ENCODE measurements around the gene FAM89B. TPM values are rescaled to one million over a fixed set of nuclear protein-coding genes. Genes with fewer than 3 reads are reported as not detected.
A peak's percentile ranks its signal among the peaks of the same experiment; 100 is the strongest.

Gene FAM89B
- total and polyA plus RNA-seq, 2 donors (not counting 1 experiment from before 2014, with no cell fraction given) = 17.5 to 18.2 TPM

DNA sequence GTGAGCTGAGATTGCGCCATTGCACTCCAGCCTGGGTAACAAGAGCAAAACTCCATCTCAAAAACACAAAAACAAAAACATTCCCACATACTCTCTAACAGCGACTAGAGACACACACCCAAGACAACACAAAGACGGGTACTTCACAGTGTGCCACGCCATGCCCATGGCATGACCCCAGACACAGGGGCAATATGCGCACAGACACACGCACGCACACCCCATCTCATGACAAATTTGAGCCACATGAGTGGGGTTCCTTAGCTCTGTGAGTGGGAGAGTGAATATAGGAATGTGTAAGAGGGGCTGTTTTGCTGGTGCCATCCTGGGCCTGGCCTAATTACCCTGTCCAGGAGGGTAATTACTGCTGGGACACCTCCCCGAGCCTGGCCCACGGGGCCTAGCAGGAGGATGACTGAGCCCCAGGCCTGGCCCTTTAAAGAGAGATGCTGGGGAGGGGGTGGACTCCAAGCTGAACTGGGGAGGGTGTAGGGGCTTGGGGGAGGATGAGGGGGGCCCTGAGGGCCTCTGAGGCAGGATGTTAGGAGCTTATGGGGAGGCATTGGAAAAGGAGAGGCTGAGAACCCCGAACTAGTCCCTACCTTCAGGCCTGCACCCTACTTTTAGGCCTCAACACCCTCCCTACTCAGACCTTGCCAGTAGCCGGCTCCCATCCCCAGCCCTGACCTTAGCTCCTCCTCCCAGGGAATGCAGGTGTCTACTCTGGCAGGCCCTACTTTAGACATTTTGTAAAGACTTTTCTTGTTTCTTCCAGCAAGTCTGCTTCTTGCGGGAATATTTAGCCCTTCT is 15.7 kb upstream of the FAM89B start:
- H3K36me3 ChIP-seq (ENCODE audit: control insufficient read depth, insufficient read depth, low read length) = peaks cover 6% of the 10 kb centered on the region
- H4K20me1 ChIP-seq (ENCODE audit: control insufficient read depth, extremely low read depth, insufficient read depth, low read length) = no peaks in the 10 kb centered on the region
- H3K4me2 ChIP-seq (ENCODE audit: extremely low read depth, insufficient read depth, low read length) = peak overlapping the region; percentile 89
- H3K4me3 ChIP-seq (replicated peaks in 1 of 4; ENCODE audit: control extremely low read depth in 1 of 4, insufficient read depth in 1 of 4, low read depth in 3 of 4, low read length in 4 of 4) = peak overlapping the region; percentile 67 to 80 (median 73)
- H3K27me3 ChIP-seq (ENCODE audit: control insufficient read depth, insufficient read depth, low read length) = no peaks in the 10 kb centered on the region
- H2AFZ ChIP-seq (ENCODE audit: low read length) = no peak overlapping the region
- peaks cover 45% of the 10 kb centered on the region for H3K4me1 ChIP-seq (ENCODE audit: control insufficient read depth, extremely low read depth, insufficient read depth, low read length)
- H3K79me2 ChIP-seq (ENCODE audit: control insufficient read depth, insufficient read depth, low read length) = peaks cover 15% of the 10 kb centered on the region
- H3K9me3 ChIP-seq (ENCODE audit: control insufficient read depth, insufficient read depth, low read depth, low read length) = no peaks in the 10 kb centered on the region
- peak overlapping the region; percentile 74 for H3K9ac ChIP-seq (ENCODE audit: insufficient read depth, low read length)
- DNase-seq (ENCODE audit: low read depth in 2 of 2) = no peak
- H3K27ac ChIP-seq (ENCODE audit: insufficient read depth, low read length) = peak overlapping the region; percentile 68
- TF ChIP-seq, protein P1, sequence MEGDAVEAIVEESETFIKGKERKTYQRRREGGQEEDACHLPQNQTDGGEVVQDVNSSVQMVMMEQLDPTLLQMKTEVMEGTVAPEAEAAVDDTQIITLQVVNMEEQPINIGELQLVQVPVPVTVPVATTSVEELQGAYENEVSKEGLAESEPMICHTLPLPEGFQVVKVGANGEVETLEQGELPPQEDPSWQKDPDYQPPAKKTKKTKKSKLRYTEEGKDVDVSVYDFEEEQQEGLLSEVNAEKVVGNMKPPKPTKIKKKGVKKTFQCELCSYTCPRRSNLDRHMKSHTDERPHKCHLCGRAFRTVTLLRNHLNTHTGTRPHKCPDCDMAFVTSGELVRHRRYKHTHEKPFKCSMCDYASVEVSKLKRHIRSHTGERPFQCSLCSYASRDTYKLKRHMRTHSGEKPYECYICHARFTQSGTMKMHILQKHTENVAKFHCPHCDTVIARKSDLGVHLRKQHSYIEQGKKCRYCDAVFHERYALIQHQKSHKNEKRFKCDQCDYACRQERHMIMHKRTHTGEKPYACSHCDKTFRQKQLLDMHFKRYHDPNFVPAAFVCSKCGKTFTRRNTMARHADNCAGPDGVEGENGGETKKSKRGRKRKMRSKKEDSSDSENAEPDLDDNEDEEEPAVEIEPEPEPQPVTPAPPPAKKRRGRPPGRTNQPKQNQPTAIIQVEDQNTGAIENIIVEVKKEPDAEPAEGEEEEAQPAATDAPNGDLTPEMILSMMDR (conservative IDR thresholded peaks at IDR 0.05 in 1 of 2, IDR thresholded peaks at IDR 0.05 in 1 of 2; ENCODE audit: low read depth in 1 of 2, low read length in 2 of 2) = no peak
- TF ChIP-seq EZH2 (IDR thresholded peaks at IDR 0.05; ENCODE audit: low read length, missing control alignments) = no peak

DNA sequence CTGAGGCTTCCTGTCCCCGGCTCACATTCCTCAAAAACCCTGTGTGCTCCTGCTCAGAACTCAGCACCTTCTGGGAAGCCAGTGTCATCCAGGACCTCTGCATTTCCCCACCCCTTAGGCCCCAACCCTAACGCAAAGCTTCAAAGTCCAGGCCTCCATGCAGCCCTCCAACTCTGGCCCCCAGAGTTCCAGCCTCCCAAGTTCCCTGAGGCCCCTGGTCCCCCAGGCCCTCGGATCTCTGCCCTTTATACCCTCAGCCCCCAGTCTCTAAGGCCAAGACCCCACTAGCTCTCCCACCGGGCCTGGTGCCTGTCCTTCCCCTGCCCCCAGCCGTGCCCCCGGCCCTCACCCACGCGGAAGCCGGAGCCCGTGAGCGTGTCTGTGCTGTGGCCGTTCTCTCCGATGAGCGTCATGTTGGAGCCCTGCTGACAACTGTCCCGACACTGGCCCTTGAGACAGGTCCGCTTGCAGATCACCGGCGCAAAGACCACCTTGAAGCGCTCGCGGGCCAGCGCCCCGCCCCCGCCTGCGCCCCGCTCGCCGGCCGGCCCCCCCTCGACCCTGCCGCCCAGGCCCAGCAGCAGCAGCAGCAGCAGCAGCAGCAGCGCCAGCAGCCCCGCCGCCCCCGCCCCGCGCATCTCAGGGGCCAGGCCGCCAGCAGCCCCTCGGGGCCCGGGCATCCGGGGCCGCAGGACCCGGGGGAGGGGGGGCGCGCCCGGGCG is 14.9 kb upstream of the FAM89B start:
- H3K9ac ChIP-seq (ENCODE audit: insufficient read depth, low read length) = peak overlapping the region; percentile 74
- peaks cover 45% of the 10 kb centered on the region for H3K4me1 ChIP-seq (ENCODE audit: control insufficient read depth, extremely low read depth, insufficient read depth, low read length)
- no peaks in the 10 kb centered on the region for H3K27me3 ChIP-seq (ENCODE audit: control insufficient read depth, insufficient read depth, low read length)
- no peak overlapping the region for H2AFZ ChIP-seq (ENCODE audit: low read length)
- peak overlapping the region; percentile 89 for H3K4me2 ChIP-seq (ENCODE audit: extremely low read depth, insufficient read depth, low read length)
- no peaks in the 10 kb centered on the region for H4K20me1 ChIP-seq (ENCODE audit: control insufficient read depth, extremely low read depth, insufficient read depth, low read length)
- H3K36me3 ChIP-seq (ENCODE audit: control insufficient read depth, insufficient read depth, low read length) = peaks cover under 1% of the 10 kb centered on the region
- no peaks in the 10 kb centered on the region for H3K9me3 ChIP-seq (ENCODE audit: control insufficient read depth, insufficient read depth, low read depth, low read length)
- peak overlapping the region; percentile 67 to 80 (median 73) for H3K4me3 ChIP-seq (replicated peaks in 1 of 4; ENCODE audit: control extremely low read depth in 1 of 4, insufficient read depth in 1 of 4, low read depth in 3 of 4, low read length in 4 of 4)
- peak overlapping the region; percentile 68 for H3K27ac ChIP-seq (ENCODE audit: insufficient read depth, low read length)
- H3K79me2 ChIP-seq (ENCODE audit: control insufficient read depth, insufficient read depth, low read length) = peaks cover 15% of the 10 kb centered on the region
- TF ChIP-seq, protein P1 (conservative IDR thresholded peaks at IDR 0.05 in 1 of 2, IDR thresholded peaks at IDR 0.05 in 1 of 2; ENCODE audit: low read depth in 1 of 2, low read length in 2 of 2) = no peak
- TF ChIP-seq EZH2 (IDR thresholded peaks at IDR 0.05; ENCODE audit: low read length, missing control alignments) = no peak
- DNase-seq (ENCODE audit: low read depth in 2 of 2) = peak in 1 of 2 donors; percentile 26

All from fibroblast of lung (primary cell).